ENCODE results near the gene TTN.

Gene TTN

GRCh38 chr2:178734518-178734917, 72.7 kb downstream of the TTN start:
- no peak for DNase-seq (ENCODE audit: low read depth, low spot score)

- no peak for DNase-seq (ENCODE audit: low read depth, low spot score)
Measured at GRCh38 chr2:178733975-178734374, 73.2 kb downstream of the TTN start.

- DNase-seq (ENCODE audit: low read depth, low spot score) = no peak
Measured at GRCh38 chr2:178732913-178733312, 74.3 kb downstream of the TTN start.

GRCh38 chr2:178731300-178731699, 75.9 kb downstream of the TTN start:
- DNase-seq (ENCODE audit: low read depth, low spot score) = no peak

GRCh38 chr2:178730049-178730448, 77.2 kb downstream of the TTN start:
- no peak for DNase-seq (ENCODE audit: low read depth, low spot score)

GRCh38 chr2:178723786-178724346, 83.4 kb downstream of the TTN start:
- DNase-seq (ENCODE audit: low read depth, low spot score) = no peak

- DNase-seq (ENCODE audit: low read depth, low spot score) = no peak
Measured at GRCh38 chr2:178722296-178722695, 84.9 kb downstream of the TTN start.

- no peak for DNase-seq (ENCODE audit: low read depth, low spot score)
Measured at GRCh38 chr2:178718988-178719387, 88.2 kb downstream of the TTN start.

- DNase-seq (ENCODE audit: low read depth, low spot score) = no peak
Measured at GRCh38 chr2:178718283-178718682, 88.9 kb downstream of the TTN start.

GRCh38 chr2:178716394-178716793, 90.8 kb downstream of the TTN start:
- no peak for DNase-seq (ENCODE audit: low read depth, low spot score)

- no peak for DNase-seq (ENCODE audit: low read depth, low spot score)
Measured at GRCh38 chr2:178715366-178715765, 91.9 kb downstream of the TTN start.

GRCh38 chr2:178707476-178707875, 99.7 kb downstream of the TTN start:
- DNase-seq (ENCODE audit: low read depth, low spot score) = no peak

GRCh38 chr2:178704876-178705275, 102.3 kb downstream of the TTN start:
- no peak for DNase-seq (ENCODE audit: low read depth, low spot score)

- DNase-seq (ENCODE audit: low read depth, low spot score) = no peak
Measured at GRCh38 chr2:178702361-178702760, 104.9 kb downstream of the TTN start.

- no peak for DNase-seq (ENCODE audit: low read depth, low spot score)
Measured at GRCh38 chr2:178700922-178701342, 106.3 kb downstream of the TTN start.

GRCh38 chr2:178700136-178700535, 107.1 kb downstream of the TTN start:
- DNase-seq (ENCODE audit: low read depth, low spot score) = no peak

- no peak for DNase-seq (ENCODE audit: low read depth, low spot score)
Measured at GRCh38 chr2:178692845-178693244, 114.4 kb downstream of the TTN start.

GRCh38 chr2:178689808-178690207, 117.4 kb downstream of the TTN start:
- no peak for DNase-seq (ENCODE audit: low read depth, low spot score)

GRCh38 chr2:178683877-178684276, 123.3 kb downstream of the TTN start:
- DNase-seq (ENCODE audit: low read depth, low spot score) = no peak

GRCh38 chr2:178681081-178681480, 126.1 kb downstream of the TTN start:
- no peak for DNase-seq (ENCODE audit: low read depth, low spot score)

GRCh38 chr2:178679891-178680290, 127.3 kb downstream of the TTN start:
- DNase-seq (ENCODE audit: low read depth, low spot score) = no peak

- no peak for DNase-seq (ENCODE audit: low read depth, low spot score)
Measured at GRCh38 chr2:178677599-178677998, 129.6 kb downstream of the TTN start.

GRCh38 chr2:178676046-178676445, 131.2 kb downstream of the TTN start:
- no peak for DNase-seq (ENCODE audit: low read depth, low spot score)

GRCh38 chr2:178674122-178674521, 133.1 kb downstream of the TTN start:
- DNase-seq (ENCODE audit: low read depth, low spot score) = no peak
